ENCODE results near the gene FLT1.

FLT1 gene

DNA sequence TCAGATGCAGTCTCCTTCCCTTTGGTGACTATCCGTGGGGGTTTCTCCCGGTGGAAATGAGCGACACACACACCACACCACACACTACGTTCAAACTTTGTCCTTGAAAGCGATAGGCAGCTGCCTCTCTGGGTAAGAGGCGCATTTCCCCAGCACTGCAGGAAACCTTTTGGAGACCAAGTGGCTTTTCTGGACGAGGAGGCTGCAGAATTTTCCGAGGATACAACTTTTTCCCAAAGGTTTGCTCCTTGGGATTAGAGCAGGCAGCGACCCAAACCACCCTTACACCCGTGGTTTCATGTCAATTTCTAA, 38.2 kb upstream of the FLT1 start:
- TF ChIP-seq, protein P1, sequence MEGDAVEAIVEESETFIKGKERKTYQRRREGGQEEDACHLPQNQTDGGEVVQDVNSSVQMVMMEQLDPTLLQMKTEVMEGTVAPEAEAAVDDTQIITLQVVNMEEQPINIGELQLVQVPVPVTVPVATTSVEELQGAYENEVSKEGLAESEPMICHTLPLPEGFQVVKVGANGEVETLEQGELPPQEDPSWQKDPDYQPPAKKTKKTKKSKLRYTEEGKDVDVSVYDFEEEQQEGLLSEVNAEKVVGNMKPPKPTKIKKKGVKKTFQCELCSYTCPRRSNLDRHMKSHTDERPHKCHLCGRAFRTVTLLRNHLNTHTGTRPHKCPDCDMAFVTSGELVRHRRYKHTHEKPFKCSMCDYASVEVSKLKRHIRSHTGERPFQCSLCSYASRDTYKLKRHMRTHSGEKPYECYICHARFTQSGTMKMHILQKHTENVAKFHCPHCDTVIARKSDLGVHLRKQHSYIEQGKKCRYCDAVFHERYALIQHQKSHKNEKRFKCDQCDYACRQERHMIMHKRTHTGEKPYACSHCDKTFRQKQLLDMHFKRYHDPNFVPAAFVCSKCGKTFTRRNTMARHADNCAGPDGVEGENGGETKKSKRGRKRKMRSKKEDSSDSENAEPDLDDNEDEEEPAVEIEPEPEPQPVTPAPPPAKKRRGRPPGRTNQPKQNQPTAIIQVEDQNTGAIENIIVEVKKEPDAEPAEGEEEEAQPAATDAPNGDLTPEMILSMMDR (conservative IDR thresholded peaks at IDR 0.05; ENCODE audit: low read depth, low read length): no peak
- no peak for DNase-seq (ENCODE audit: low read depth)
- no peak overlapping the region for H3K4me3 ChIP-seq (ENCODE audit: low read length)

DNA sequence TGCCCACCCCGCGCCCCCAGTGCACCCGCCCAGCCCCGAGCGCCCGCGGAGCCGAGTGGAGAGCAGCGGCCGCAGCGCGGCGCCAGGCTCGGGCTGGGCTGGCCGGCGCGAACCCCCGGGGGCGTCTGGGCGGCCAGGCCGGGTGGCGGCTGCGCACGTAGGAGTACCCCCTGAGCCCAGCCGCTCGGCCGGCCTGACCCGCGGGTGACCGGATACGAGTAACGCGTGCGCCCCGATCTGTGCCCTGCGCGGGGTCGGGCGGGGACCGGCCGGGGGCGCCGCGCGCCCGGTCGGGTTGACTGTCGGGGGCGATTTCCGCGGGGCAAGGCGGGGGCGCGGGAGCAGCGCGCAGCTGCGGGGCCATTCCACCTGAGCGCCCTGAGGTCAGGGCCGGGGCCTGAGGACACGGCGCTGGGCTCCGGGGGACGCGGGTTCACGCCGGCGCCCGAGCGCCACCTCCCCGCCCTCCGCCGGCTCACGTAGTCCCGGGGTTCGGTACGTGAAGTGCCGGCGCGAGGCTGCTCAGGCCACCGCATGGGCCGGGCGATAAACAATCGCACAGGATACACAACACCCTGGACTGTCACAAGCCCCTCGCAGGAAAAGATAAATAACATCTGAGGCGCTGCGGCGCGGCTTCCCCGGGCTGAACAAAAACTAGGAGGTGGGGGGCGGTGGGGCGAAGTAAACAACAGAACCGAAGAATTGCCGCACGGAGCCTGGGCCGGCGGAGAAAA, 37.6 kb upstream of the FLT1 start:
- H3K4me3 ChIP-seq (ENCODE audit: low read length): no peak overlapping the region
- TF ChIP-seq, protein P1 (conservative IDR thresholded peaks at IDR 0.05; ENCODE audit: low read depth, low read length): no peak
- no peak for DNase-seq (ENCODE audit: low read depth)

DNA sequence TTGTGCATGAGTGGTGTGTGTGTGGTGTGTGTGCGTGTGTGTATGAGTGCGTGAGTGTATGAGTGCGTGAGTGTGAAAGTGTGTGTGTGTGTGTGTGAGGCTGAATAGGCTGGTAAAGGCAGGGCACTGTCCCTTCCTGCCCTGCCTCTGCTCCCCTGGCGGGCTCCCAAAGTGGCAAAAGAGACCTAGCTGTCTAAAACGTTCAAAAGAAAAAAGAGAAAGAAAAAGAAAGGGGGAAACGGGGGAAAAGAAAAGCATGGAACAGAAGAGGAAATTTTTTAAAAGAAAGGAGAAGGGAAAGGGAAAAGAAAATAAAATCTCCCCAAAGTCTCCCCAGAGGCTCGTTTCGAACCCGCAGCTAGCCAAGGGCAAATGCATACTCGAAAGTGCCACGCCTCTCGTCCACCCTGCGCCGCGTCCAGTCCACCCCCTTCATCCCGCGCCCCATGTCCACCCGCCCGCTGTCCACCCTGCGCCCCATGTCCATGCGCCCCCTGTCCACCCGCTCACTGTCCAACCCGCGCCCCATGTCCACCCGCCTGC, 37.0 kb upstream of the FLT1 start:
- TF ChIP-seq, protein P1 (conservative IDR thresholded peaks at IDR 0.05; ENCODE audit: low read depth, low read length): no peak
- DNase-seq (ENCODE audit: low read depth): no peak

DNA sequence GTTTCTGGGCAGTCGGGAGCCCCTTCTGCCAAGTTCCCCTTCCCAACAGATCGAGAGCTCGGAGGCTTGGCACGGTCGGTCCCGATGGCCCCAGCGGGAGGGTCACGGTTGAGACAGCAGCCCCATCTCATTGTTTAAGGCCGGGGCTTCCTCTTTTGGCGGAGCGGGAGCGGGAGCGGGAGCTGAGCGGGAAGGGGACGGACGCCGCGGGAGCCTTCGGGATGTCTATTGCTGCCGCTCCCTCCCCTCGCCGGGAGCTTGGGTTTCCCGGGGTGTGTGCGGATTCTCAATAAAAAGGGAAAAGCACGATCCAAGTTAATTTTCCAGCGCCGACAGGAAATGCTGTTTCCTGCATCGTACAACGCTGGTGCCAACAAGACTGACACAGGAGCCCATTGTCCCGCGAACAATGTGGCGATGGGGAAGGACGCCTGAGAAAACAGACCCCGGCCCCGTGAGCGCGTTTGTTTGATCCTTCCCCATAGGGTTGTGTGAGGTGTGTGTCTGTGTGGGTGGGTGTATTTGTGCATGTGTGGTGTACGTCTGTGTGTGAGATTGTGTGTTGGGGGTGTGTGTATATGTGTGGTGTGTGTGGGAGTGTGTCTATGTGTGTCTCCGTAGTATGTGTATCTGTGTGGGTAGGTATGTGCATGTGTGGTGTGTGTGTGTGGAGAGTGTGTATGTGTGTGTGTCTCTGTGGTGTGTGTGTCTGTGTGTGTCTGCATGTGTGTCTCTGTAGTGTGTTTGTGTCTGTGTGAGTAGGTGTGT, 36.3 kb upstream of the FLT1 start:
- H3K4me3 ChIP-seq (ENCODE audit: low read length): peak overlapping the region; percentile 9
- no peak for DNase-seq (ENCODE audit: low read depth)
- TF ChIP-seq, protein P1 (conservative IDR thresholded peaks at IDR 0.05; ENCODE audit: low read depth, low read length): no peak

More for the DNA sequence above, 37.0 kb upstream of the FLT1 start:
- no peak overlapping the region for H3K4me3 ChIP-seq (ENCODE audit: low read length)

DNA sequence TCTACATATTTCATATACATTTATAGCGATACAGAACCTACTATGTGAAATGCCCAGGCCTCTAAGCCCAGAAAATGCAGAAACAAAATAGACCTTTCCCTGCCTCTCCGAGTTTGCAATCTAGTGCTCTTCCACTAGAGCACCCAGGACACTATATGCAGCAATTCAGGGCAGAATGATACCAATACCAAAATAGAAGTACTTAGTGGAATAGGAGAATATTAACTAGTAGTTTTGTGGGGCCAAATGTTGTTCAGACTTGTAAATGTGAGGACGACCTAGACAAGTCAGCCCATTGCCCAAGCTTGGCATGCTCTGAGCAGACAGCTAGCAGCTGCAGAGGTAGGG, 35.8 kb upstream of the FLT1 start:
- TF ChIP-seq, protein P1 (conservative IDR thresholded peaks at IDR 0.05; ENCODE audit: low read depth, low read length): no peak
- H3K4me3 ChIP-seq (ENCODE audit: low read length): no peak overlapping the region
- DNase-seq (ENCODE audit: low read depth): no peak

DNA sequence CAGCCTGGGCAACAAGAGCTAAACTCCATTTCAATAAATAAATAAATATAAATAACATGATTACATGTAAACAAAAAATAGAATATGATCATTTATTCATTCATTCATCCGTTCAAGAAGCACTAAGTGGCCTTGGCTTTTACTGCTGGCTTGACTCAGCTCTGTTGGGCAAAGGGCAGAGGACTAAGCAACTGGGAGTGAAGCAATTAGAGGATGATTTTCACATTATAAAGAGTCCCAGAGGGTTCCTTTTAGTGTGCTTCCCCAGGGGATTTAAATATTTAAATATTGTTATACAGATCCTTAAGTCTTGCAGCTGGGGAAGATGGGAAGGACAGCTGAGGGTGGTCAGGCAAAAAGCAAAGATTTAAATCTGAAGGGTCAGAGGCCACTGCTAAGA, 34.9 kb upstream of the FLT1 start:
- no peak for DNase-seq (ENCODE audit: low read depth)
- TF ChIP-seq, protein P1 (conservative IDR thresholded peaks at IDR 0.05; ENCODE audit: low read depth, low read length): no peak
- H3K4me3 ChIP-seq (ENCODE audit: low read length): no peak overlapping the region

DNA sequence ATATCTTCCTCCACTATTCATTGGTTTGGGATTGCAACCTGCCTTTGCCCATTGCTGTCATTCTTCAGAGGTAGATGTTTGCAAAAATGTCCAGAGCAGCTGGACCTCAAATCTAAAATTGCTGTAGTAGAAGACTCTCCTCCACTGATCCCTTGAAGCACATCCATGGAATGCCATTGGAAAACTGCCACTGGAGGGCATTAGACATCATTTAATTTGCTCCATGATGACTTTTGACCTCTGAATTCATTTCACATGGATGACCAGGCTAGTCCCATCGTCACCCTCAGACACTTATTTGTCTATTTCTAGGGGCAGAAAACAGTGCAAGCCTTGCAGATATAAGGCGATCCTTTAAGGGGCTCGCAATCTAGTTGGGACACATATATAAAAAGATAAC, 33.9 kb upstream of the FLT1 start:
- TF ChIP-seq, protein P1 (conservative IDR thresholded peaks at IDR 0.05; ENCODE audit: low read depth, low read length): peak; percentile 7
- no peak for DNase-seq (ENCODE audit: low read depth)
- no peak overlapping the region for H3K4me3 ChIP-seq (ENCODE audit: low read length)
